Heart right ventricle (tissue), 16 donors: ENCODE data around the gene DMC1. TPM values are rescaled to one million over a fixed set of nuclear protein-coding genes. Genes with fewer than 3 reads are reported as not detected.
"Not testable (repeated sequence)": the region's sequence is repeated elsewhere in the genome, so short reads cannot be mapped to it uniquely, and the experiment has no call there.

Experiments used
- ATAC-seq, 8 donors: fragments of 200-7000 bp; cut with Tn5 transposase; one replicate each; pipeline ENCODE4 v1.9.1; 2020; ENCODE audit warnings: mild to moderate bottlenecking in 8 of 8, moderate library complexity in 8 of 8, moderate number of reproducible peaks in 1 of 8
- DNase-seq, 2 donors: peaks; one replicate each; pipeline ENCODE4 v3.0.0-alpha.2; 2020
- H3K27ac ChIP-seq, 10 donors: fragments of 200-600 bp; sonication (generic) in 2 of 10; one replicate each; pipeline versions ENCODE4 v1.5.0 to v1.8.0; 2020 to 2022; ENCODE audit warnings: mild to moderate bottlenecking in 3 of 10
- H3K27me3 ChIP-seq, 7 donors: fragments of 200-600 bp; one replicate each; pipeline ENCODE4 v1.8.0; 2021 to 2022; ENCODE audit warnings: mild to moderate bottlenecking in 2 of 7
- H3K36me3 ChIP-seq, 9 donors: fragments of 200-600 bp; sonication (generic) in 1 of 9; one replicate each; pipeline versions ENCODE4 v1.5.0 to v1.8.0; 2020 to 2022; ENCODE audit warnings: mild to moderate bottlenecking in 2 of 9
- H3K4me1 ChIP-seq, 9 donors: fragments of 200-600 bp; sonication (generic) in 1 of 9; one replicate each; pipeline versions ENCODE4 v1.5.0 to v1.8.0; 2020 to 2022; ENCODE audit warnings: mild to moderate bottlenecking in 4 of 9
- H3K4me3 ChIP-seq, 10 donors: fragments of 200-600 bp; sonication (generic) in 2 of 10; one replicate each; pipeline versions ENCODE4 v1.5.0 to v1.8.0; 2020 to 2022; ENCODE audit warnings: mild to moderate bottlenecking in 7 of 10, moderate library complexity in 2 of 10
- H3K9me3 ChIP-seq, 11 donors: fragments of 200-600 bp in 10 of 11; sonication (generic) in 2 of 11; one replicate each; pipeline versions ENCODE4 v1.5.0 to v1.8.0; 2013 to 2022; ENCODE audit warnings: mild to moderate bottlenecking in 2 of 11, control low read depth in 1 of 11, moderate library complexity in 1 of 11
- WGBS, 2 donors: extraction: QIAGEN DNeasy Blood & Tissue Kit; methylation state at CpG; one replicate each; pipeline ENCODE4 v1.1.7; 2013; ENCODE audit warnings: inconsistent platforms in 1 of 2; 5-methylcytosine and 5-hydroxymethylcytosine counted together
- intact Hi-C, 10 donors: fragments of 100-400 bp; cut with DNase I; formaldehyde crosslinking; loops; one replicate each; pipeline versions ENCODE4 v1.11.1 to v1.14.2; 2022
- polyA plus RNA-seq, 2 donors: library from polyadenylated mRNA; stranded (reverse); fragments of 200-250 nt; gene quantifications; one replicate each; pipeline ENCODE4 v1.2.3, GENCODE V29; 2013
- total RNA-seq, 10 donors: library from RNA; stranded (reverse); fragmentation: NEBNext Ultra II Directional in 3 of 10; extraction: Animal tissue kit (Norgen Biotek cat#: 25700) in 3 of 10; gene quantifications; one replicate each; pipeline versions ENCODE4 v1.2.1 to v1.2.4, GENCODE V29; 2021 to 2023
- TF ChIP-seq, protein P1 (sequence below), 9 donors: fragments of 200-600 bp; sonication (generic) in 2 of 9; IDR thresholded peaks; one replicate each; pipeline versions ENCODE4 v1.5.0 to v1.8.0; 2021 to 2022; ENCODE audit warnings: antibody characterized with exemption in 9 of 9, mild to moderate bottlenecking in 5 of 9, moderate library complexity in 1 of 9
- donor health status: Arrhythmogenic right ventricular cardiomyopathy.
- donor health status: ischemic (EF 13 %, LVEDD 7.1; RV severe dilation, severe dysfunction).
- donor health status: healthy with polysubstance abuse.
- donor health status: DM: no; HTN: yes; CAD: no.
- donor health status: DM: no; HTN: no; CAD: no.
- donor health status: ischemic (EF 25% LVEDD 6.9; RV normal size, moderate dysfunction).
- donor health status: ischemic (EF 25% LVEDD 5.7; RV mildly dilated, moderate dysfunction).
- donor health status: healthy.
- donor health status: DM: yes; HTN: yes; CAD: no.
- donor health status: Ischemic cardiomyopathy.
- donor health status: ischemic (EF 35%, LVEDD 5.7; RV mildly dilated, moderate dysfunction).
- donor health status: nonischemic (EF 11% LVEDD 7.7; RV severe dilation, severe dysfunction).
- donor health status: DM: yes; HTN: yes; CAD: no.
- donor health status: PGD.
- donor health status: ischemic (EF 29% LVEDD 5.4; RV normal size, mild dysfunction).
- donor health status: nonischemic (EF 23%, LVEDD 6.1; RV moderate dilation, normal function).

The DMC1 gene
- total and polyA plus RNA-seq, 12 donors = 0.12 to 3.2 (median 1.3) TPM

DNA sequence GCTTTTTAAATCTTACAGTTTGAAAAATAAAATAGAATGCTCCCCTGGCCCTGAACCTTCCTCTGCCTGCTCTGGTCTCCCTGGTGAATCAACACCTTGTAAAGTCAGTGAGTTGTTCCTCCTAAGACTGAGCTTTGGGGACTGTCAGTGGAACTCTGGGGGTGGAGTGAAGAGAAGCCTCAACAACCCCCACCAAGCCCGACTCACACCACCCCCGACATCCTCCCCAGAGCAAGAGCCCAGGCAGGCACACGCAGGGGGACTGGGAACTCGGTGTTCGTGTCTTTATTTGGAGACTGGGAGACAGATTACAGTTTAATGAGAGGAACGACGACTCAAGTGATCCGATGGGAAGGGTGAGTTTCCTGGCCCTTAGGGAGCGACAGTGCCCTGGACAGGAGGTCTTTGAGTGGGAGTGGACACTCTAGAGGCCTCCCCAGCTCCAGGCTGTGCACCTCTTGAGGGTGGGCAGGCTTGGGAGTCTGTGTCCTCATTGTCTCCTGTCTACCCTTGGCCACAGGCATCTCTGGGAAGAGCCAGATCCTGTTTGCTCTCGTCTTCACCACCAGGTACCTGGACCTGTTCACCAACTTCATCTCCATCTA is 95.9 kb downstream of the DMC1 start:
- TF ChIP-seq, protein P1, sequence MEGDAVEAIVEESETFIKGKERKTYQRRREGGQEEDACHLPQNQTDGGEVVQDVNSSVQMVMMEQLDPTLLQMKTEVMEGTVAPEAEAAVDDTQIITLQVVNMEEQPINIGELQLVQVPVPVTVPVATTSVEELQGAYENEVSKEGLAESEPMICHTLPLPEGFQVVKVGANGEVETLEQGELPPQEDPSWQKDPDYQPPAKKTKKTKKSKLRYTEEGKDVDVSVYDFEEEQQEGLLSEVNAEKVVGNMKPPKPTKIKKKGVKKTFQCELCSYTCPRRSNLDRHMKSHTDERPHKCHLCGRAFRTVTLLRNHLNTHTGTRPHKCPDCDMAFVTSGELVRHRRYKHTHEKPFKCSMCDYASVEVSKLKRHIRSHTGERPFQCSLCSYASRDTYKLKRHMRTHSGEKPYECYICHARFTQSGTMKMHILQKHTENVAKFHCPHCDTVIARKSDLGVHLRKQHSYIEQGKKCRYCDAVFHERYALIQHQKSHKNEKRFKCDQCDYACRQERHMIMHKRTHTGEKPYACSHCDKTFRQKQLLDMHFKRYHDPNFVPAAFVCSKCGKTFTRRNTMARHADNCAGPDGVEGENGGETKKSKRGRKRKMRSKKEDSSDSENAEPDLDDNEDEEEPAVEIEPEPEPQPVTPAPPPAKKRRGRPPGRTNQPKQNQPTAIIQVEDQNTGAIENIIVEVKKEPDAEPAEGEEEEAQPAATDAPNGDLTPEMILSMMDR (IDR thresholded peaks at IDR 0.05) = no peak
- 71 to 72% methylated on average over 10 of the region's 10 CpGs for WGBS, 2 donors
- Histone ChIP-seq H3K27ac (no peak overlapping the region), H3K9me3 (no peaks in the 10 kb centered on the region), H3K4me3 (no peak overlapping the region), H3K4me1 (peaks cover 0 to 3% (median 0%) of the 10 kb centered on the region in 9 donors), H3K36me3 (peaks cover 0 to 28% (median 0%) of the 10 kb centered on the region in 9 donors), H3K27me3 (peaks cover 0 to under 1% (median 0%) of the 10 kb centered on the region in 7 donors)
- intact Hi-C loops = loop anchor here in 1 of 10 donors (5.0 kb wide), 1 partner anchor 917 kb away; no protein-coding TSS in a partner anchor
- DNase-seq = no peak
- ATAC-seq = no peak

DNA sequence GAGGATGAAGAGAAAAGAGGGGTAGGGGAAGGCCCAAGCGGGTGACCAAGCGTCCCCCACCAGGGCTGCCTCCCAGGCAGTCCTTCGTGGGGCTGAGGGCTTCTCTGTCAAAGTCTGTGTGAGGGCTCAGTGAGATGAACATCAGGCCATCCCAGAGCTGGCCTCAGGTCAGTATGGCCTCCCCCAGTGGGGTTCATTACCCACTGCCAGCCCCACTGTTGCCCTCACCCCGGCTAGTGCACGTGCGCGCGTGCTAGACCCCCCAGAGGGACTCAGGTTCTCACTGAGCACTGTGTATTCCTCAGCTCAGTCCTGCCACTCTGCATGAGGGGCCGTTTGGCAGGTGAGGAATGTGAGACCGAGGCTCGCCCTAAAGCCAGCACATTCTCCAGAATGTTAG is 98.7 kb downstream of the DMC1 start:
- intact Hi-C loops = loop anchor here in 1 of 10 donors (5.0 kb wide), 1 partner anchor 914 kb away; no protein-coding TSS in a partner anchor
- Histone ChIP-seq H3K9me3 (no peaks in the 10 kb centered on the region), H3K27ac (no peak overlapping the region), H3K36me3 (peaks cover 0 to 8% (median 0%) of the 10 kb centered on the region in 9 donors), H3K4me1 (peaks cover 0 to 19% (median 14%) of the 10 kb centered on the region in 9 donors), H3K27me3 (peaks cover 0 to 29% (median 0%) of the 10 kb centered on the region in 7 donors), H3K4me3 (no peak overlapping the region)
- TF ChIP-seq, protein P1 (IDR thresholded peaks at IDR 0.05) = no peak
- ATAC-seq = no peak
- no peak for DNase-seq
- WGBS, 2 donors = 90 to 93% methylated on average over 11 of the region's 11 CpGs

GRCh38 chr22:38470179-38470578 is 99.8 kb downstream of the DMC1 start:
- WGBS, 2 donors = 95 to 96% methylated on average over 10 of the region's 10 CpGs
- H3K9me3 ChIP-seq = not testable (repeated sequence)

DNA sequence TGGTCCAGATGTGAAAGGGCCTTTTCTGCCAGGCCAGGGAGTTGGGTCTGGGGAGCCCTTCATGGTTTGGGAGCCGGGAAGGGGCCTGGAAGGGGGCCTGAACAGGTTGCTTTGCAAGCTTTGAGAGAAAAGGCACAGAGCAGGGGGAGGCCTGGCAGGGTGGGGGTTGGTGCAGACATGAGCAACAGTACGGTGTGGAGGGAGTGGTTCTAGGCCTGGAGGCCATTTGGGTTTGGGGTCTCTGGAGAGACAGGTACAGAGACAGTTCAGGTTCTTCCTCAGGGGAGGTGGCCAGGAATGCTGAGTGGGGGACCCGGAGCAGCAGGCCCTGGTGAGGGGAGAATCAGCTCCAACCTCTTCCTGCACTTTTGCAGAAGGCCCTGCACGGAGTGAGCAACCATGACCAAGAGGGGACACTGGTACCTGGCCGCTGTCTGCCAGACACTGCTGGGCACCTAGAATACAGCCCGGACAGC is 100.6 kb downstream of the DMC1 start:
- DNase-seq (no peak), ATAC-seq (no peak)
- no peaks in the 10 kb centered on the region for H3K9me3 ChIP-seq
- intact Hi-C loops = loop anchor here in 4 of 10 donors (5.0 kb wide), 3 partner anchors 33 to 52 kb away; partner anchors contain the start of gene DDX17 (in 1 of the 4)
- WGBS, 2 donors = 93 to 96% methylated on average over 6 of the region's 6 CpGs
- peaks cover 0 to 46% (median 0%) of the 10 kb centered on the region in 7 donors for H3K27me3 ChIP-seq
- H3K27ac ChIP-seq = peak overlapping the region in 1 of 10 donors; percentile 77
- H3K4me1 ChIP-seq = peaks cover 0 to 19% (median 14%) of the 10 kb centered on the region in 9 donors
- TF ChIP-seq, protein P1 (IDR thresholded peaks at IDR 0.05) = no peak
- H3K36me3 ChIP-seq = peaks cover 0 to 3% (median 0%) of the 10 kb centered on the region in 9 donors
- peak overlapping the region in 3 of 10 donors; percentile 54 to 80 (median 77) for H3K4me3 ChIP-seq

More at GRCh38 chr22:38470179-38470578, 99.8 kb downstream of the DMC1 start:
- H3K36me3 ChIP-seq, ATAC-seq, DNase-seq, H3K27ac ChIP-seq, H3K4me3 ChIP-seq: not testable (repeated sequence)
- H3K27me3 ChIP-seq = peaks cover 0 to 40% (median 0%) of the 10 kb centered on the region in 7 donors
- intact Hi-C loops = loop anchor here in 1 of 10 donors (5.0 kb wide), 1 partner anchor 913 kb away; no protein-coding TSS in a partner anchor
- H3K4me1 ChIP-seq = peaks cover 0 to 19% (median 14%) of the 10 kb centered on the region in 9 donors

Other genes starting within 250 kb of the DMC1 start
- 10 to 100 TPM in 9 of 10 donors, 1 to 10 TPM in 1; 4.9 to 93.3 (median 43.9) TPM for gene KCNJ4, start 115.0 kb downstream of the DMC1 start, total RNA-seq
- gene KCNJ4, start 115.0 kb downstream of the DMC1 start, polyA plus RNA-seq = 10 to 100 TPM in 1 of 2 donors, 1 to 10 TPM in 1; 7.6 to 19.5 TPM
- 10 to 100 TPM in 3 of 10 donors, 1 to 10 TPM in 7; 3.4 to 12.9 (median 7.9) TPM for gene KDELR3, start 102.1 kb downstream of the DMC1 start, total RNA-seq
- gene KDELR3, start 102.1 kb downstream of the DMC1 start, polyA plus RNA-seq = 10 to 100 TPM in 1 of 2 donors, 1 to 10 TPM in 1; 9.4 to 11.5 TPM
- 100 to 1,000 TPM; 156 to 236 (median 169) TPM for gene DDX17, start 63.9 kb downstream of the DMC1 start, total RNA-seq
- 100 to 1,000 TPM in 1 of 2 donors, 10 to 100 TPM in 1; 76.2 to 241 TPM for gene DDX17, start 63.9 kb downstream of the DMC1 start, polyA plus RNA-seq
- under 1 TPM; 0.11 to 0.97 (median 0.46) TPM for gene FAM227A, start 86.2 kb upstream of the DMC1 start, total RNA-seq
- gene FAM227A, start 86.2 kb upstream of the DMC1 start, polyA plus RNA-seq = under 1 TPM; 0.19 to 0.66 TPM
- gene CBY1, start 86.5 kb upstream of the DMC1 start, total RNA-seq = 10 to 100 TPM; 33.8 to 51.0 (median 40.5) TPM
- 10 to 100 TPM; 41.6 to 74.7 TPM for gene CBY1, start 86.5 kb upstream of the DMC1 start, polyA plus RNA-seq
- gene TOMM22, start 111.8 kb upstream of the DMC1 start, total RNA-seq = 10 to 100 TPM; 55.7 to 86.2 (median 72.2) TPM
- gene TOMM22, start 111.8 kb upstream of the DMC1 start, polyA plus RNA-seq = 10 to 100 TPM; 23.0 to 40.7 TPM
- 10 to 100 TPM; 13.7 to 37.3 (median 21.8) TPM for gene JOSD1, start 130.8 kb upstream of the DMC1 start, total RNA-seq
- 10 to 100 TPM in 1 of 2 donors, 1 to 10 TPM in 1; 9.6 to 24.2 TPM for gene JOSD1, start 130.8 kb upstream of the DMC1 start, polyA plus RNA-seq
- 10 to 100 TPM; 23.0 to 53.2 (median 34.2) TPM for gene GTPBP1, start 135.8 kb upstream of the DMC1 start, total RNA-seq
- gene GTPBP1, start 135.8 kb upstream of the DMC1 start, polyA plus RNA-seq = 10 to 100 TPM; 13.5 to 18.4 TPM
- gene SUN2, start 185.8 kb upstream of the DMC1 start, total RNA-seq = 100 to 1,000 TPM in 5 of 10 donors, 10 to 100 TPM in 5; 70.2 to 178 (median 97.2) TPM
- 100 to 1,000 TPM in 1 of 2 donors, 10 to 100 TPM in 1; 38.6 to 112 TPM for gene SUN2, start 185.8 kb upstream of the DMC1 start, polyA plus RNA-seq
- 10 to 100 TPM in 4 of 10 donors, 1 to 10 TPM in 6; 8.3 to 11.7 (median 9.9) TPM for gene DNAL4, start 224.0 kb upstream of the DMC1 start, total RNA-seq
- gene DNAL4, start 224.0 kb upstream of the DMC1 start, polyA plus RNA-seq = 10 to 100 TPM in 1 of 2 donors, 1 to 10 TPM in 1; 7.7 to 10.7 TPM